GM19193 (cell line): Measurements from ENCODE around the gene ENTPD6.

Source experiments
- POLR2A ChIP-seq: IDR thresholded peaks from 4 replicates; pipeline ENCODE4 v1.6.1; 2011; ENCODE audit not compliant: insufficient read depth, insufficient read length; ENCODE audit errors: extremely low read depth

Gene ENTPD6

DNA sequence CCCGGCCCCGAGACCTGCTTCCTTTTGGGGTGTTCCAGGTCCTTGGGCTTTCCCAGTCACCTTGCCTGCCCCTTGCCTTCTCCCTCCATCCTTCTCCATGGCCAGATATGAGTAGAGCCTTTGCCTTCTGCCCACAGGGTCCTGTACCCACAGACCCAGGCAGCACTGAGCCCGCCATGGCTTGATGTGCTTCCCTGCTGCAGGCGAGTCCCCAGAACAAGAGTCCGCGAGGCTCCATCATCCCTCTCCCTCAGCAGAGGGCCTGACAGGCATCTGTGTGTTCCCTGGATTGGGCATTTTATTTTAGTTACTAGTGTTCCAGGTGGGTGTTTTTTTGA lies 74.3 kb downstream of the ENTPD6 start:
- no peak for TF ChIP-seq POLR2A

DNA sequence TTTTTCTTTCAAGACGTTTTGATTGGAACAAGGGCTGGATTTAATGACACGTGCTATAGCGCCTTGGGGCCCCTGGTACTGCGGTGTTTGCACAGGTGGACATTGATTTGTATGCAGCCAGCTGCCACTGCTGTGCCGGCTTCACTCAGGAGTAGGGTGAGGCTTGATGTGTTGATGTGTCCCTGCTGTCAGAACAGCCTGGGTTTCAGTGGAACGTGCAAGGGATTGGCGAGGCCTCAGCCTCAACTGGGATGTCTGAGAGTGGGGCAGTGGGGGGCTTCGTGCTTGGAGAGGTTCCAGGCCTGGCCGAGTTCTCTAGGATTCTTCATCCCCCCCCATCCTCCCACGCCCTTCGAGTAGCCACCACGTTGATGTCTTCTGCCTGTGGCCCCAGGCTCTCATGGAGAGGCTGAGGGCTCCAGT lies 75.3 kb downstream of the ENTPD6 start:
- TF ChIP-seq POLR2A, result no peak

DNA sequence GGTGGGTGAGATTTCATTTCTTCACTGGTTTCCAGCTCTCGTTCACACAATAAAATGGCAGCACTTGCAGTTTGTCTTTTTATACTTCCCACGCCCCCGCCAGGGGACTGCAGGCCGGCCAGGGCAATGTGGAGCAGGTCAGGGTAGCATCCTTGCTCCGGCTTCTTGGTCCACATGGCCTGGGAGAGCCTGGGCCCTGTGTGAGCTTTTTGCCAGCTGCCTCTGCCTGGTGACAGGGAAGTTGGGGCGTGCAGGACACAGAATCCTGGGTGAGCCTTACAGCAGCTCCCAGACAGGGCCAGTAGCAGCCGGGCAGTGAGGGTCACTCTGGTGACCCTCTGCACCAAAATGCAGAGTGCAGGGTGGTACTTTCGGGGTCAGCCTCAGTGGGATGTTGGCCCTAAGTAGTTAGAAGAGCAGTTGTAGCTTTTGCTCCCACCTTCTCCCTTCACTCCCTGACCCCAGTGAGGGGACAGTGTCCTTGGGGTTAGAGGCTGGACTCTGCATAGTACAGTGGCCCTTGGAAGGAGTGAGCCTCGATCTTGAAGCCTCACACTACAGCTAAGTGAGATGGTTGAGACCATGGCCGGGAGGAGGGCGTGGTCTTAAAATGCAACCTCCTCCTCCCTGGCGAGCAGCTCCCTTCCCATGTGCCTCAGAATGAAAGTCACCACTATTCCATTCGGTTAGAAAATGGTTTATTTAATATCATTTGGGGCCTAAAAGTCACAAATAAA lies 76.1 kb downstream of the ENTPD6 start:
- no peak for TF ChIP-seq POLR2A

DNA sequence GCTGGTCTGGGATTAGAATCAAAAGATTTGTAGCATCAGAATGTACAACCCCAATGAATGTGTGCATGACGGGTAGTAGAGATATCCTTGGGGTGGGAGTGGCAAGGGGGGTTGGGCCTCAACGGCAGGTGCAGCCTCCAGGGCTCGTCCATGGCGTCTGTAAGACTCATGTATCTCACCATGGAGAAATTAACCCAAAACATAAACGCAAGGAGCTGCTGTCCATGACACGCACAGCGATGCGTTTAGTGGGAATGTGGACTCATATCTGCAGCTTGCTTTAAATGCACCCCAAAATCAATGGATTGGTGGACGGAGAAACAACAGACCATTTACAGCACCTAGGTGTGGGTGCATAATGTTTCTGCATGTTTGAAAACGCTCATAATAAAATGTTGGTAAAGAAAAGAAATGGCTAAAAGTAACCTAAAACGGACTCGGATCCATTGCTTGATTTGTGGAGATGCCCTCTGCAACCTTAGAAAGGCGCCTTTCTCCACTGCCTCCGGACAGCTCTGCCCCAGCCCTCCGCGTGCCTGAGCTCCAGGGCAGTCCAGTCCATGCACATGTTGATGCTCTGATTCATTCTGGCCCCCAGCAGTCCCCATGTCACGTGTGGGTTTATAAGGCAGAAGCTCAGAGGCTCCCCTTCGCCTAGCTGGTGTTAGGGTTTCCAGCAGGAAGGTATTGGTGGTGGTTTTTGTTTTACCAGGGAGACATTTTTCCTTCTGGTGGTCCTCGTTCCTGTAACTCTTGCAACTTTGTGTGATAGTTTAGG lies 76.9 kb downstream of the ENTPD6 start:
- TF ChIP-seq POLR2A, result no peak

GRCh38 chr20:25273046-25273445 lies 77.5 kb downstream of the ENTPD6 start:
- no peak for TF ChIP-seq POLR2A

DNA sequence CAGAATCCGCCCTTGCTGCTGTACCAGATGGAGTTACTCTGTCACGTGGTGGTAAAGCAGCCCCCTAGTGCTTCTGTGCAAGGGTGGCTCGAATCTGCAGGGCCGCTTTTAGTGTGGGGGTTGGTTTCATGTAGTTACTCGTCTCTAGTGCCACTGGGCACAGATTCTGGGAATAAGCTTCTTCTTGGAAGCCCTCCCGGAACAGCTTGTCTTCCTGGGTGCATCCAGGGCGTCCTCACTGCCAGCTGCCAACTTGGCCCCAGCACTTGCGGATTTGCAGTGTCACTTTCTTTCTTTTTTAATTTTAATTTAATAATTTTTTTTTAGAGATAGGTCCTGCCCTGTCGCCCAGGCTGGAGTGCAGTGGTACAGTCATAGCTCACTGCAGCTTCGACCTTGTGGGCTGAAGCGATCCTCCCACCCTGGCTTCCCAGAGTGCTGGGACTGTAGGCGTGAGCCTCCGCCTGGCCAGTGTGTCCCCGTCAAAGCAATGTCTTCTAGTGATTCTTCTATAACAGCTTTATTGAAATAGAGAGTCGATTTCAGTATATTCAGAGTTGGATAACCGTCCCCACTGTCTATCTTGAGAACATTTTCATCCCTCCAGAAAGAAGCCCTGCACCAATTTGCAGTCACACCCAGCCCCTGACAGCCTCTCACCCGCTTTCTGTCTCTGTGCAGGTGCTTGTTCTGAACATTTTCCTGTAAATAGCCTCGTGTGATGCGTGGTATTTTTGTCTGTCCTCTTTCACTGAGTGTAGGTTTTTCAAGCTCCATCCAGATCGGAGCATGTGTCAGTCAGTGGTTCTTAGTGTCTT lies 78.2 kb downstream of the ENTPD6 start:
- TF ChIP-seq POLR2A, result no peak

- no peak for TF ChIP-seq POLR2A
These were observed 79.0 kb downstream of the ENTPD6 start for GRCh38 chr20:25274481-25274880.

DNA sequence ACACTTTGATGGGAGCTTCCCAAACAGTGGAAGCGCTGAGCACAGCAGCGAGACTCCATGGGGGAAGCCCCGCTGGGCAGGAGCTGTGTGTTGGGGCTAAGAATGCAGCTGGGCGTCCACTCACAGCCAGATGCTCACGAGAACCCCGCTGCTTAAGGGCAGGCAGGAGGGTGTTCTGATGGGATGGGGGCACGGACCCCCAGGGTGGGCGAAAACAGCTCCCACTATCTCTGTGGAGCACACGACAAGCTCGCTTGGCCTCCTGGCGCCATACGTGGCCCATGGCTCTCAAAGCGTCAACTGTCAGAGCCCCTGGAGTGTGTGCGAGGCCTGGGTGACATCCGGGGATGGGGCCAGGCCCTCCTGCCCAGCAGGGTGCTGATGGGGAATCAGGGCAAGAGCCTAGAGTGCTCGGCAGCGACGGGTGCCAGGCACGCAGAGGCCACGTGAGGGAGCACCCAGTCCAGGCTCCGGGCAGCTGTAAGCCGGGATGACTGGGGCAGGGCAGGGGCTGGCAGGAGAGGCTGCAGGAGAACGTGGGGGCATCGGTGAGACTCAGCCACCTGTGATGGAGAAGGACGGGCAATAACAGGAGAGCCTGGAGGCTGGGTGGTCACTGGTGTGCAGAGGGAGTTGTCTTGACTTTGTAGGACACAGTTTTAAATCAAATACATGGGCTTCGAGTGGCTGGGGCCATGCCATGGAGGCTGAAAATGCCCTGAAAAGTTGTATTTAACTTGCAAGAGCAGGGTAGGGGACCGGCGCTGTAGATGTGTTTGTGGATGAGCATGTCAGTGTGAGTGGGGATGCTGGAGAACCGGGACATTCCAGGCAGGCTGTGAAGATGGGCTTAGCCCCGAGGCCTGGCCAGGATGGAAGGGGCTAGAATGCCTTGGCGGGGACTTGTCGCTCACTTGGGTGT lies 79.6 kb downstream of the ENTPD6 start:
- TF ChIP-seq POLR2A, result no peak

DNA sequence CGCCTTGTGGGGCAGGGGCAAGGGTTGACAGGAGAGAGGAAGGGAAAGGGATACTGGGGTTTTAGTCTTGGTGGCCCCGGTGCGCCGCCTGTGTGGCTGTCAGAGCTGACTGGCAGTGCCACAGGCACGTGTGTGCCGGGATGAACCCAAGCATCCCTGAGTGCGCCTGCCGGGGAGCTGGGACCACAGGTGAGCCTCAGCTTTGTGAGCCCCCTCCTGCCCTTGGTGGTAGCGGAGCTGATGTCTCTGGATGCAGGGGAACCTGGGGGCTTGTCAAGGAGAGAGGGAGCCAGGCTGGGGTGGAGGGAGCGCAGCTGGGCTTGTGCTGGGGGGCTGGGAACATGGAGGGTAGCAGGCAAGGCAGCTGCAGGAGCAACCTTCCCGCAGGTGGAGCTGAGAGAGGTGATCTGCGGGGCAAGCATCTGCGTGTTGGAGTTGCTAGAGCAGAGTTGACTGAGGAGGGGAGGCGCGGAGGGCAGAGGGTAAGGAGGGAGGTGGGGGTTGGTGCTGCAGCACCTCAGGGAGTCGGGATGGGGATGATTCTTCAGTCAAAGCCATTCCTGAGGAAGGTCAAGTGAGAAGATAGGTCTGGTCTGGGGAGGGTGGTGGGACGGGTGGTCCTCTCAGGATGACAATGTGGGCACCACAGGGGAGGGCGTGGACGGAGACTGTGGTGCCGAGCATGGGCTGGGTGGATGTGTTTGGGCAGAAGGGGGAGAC lies 80.5 kb downstream of the ENTPD6 start:
- TF ChIP-seq POLR2A, result no peak
